ENCODE measurements around the gene TMOD4. TPM values are rescaled to one million over a fixed set of nuclear protein-coding genes. Genes with fewer than 3 reads are reported as not detected.
A peak's percentile ranks its signal among the peaks of the same experiment; 100 is the strongest.

Gene TMOD4
- total RNA-seq, 1 donor: 0.54 TPM

DNA sequence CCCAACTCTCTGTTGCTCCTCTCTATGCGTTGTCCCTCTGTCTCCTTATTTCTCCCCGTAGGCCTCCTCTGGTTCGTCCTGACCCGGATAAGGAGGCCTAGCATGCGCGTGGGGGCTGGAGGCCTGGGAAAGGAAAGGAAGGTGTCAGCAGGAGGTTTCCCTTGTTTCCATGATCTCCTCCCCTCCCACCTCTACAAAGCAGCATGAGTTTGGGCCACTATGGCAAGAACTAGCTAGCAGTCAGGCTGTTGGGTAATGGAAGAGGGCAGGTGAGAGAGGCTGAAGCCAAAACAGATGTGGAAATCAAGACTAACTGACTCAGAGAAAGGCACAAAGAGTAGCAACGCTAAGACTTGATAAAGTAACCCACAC is 28.7 kb downstream of the TMOD4 start:
- DNase-seq (ENCODE audit: low read depth): peak; percentile 28
- TF ChIP-seq, protein P1, sequence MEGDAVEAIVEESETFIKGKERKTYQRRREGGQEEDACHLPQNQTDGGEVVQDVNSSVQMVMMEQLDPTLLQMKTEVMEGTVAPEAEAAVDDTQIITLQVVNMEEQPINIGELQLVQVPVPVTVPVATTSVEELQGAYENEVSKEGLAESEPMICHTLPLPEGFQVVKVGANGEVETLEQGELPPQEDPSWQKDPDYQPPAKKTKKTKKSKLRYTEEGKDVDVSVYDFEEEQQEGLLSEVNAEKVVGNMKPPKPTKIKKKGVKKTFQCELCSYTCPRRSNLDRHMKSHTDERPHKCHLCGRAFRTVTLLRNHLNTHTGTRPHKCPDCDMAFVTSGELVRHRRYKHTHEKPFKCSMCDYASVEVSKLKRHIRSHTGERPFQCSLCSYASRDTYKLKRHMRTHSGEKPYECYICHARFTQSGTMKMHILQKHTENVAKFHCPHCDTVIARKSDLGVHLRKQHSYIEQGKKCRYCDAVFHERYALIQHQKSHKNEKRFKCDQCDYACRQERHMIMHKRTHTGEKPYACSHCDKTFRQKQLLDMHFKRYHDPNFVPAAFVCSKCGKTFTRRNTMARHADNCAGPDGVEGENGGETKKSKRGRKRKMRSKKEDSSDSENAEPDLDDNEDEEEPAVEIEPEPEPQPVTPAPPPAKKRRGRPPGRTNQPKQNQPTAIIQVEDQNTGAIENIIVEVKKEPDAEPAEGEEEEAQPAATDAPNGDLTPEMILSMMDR (IDR thresholded peaks at IDR 0.05; ENCODE audit: insufficient read depth, low read length): no peak
- peak overlapping the region; percentile 79 for H3K4me3 ChIP-seq (ENCODE audit: low read depth, low read length)

DNA sequence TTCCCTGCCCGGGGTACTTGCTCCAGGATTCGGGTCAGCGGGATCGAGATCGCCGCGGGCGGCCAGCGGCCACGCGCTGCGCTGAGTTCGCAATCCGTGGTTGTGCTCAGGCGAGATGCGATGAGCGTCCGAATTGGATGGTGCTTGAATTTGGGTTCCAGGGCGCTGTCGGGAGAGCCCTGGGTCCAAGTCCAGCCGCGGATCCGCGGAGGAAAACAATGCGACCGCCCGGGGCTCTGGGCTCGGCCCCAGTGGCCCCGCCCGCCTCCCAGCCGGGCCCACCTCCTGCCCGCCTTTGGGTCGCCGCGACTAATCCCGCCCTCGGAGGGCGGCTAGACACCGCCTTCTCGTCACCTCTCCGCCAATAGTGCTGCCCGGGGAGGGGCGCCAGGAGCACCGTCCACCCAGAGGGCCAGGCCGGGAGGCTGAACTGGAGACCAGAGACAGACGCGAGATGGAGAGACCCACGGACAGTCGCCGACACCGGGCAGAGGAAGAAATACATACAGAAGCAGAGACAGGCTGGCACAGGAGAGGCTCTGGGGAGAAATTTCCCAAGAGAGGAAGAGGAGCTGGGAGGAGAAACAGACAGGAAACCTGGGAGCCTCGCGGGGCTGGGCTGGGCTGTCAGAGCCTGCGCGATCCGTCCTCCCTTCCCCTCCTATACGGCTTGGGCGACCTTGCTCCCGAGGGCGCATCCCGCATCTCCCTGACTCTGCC is 29.2 kb downstream of the TMOD4 start, which contains the start of gene SEMA6C:
SEMA6C (minus strand) TSS at position 220 of the 720 bp plus-strand sequence. CDS start 4,010 bp downstream, outside the sequence.
- peak; percentile 88 for DNase-seq (ENCODE audit: low read depth)
- peak within 1 kb of the TSS; percentile 79 for H3K4me3 ChIP-seq (ENCODE audit: low read depth, low read length)
- TF ChIP-seq, protein P1 (IDR thresholded peaks at IDR 0.05; ENCODE audit: insufficient read depth, low read length): no peak

DNA sequence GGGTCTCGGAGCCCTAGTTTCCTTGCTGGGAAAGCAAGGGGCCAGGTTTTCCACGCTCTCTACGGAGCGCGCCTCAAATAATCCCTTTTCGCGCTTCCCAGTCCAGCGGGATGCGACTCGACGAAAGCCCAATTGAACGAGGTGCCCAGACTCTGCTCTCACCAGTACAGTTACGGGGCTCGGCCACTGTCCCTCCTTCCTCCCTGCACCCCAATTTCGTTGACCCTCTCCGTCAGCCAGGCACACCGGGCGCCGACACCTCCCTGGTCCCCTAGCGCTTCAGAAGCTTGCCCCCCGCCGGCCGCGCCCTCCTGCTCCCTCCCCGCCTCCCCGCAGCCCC is 29.7 kb downstream of the TMOD4 start:
- TF ChIP-seq, protein P1 (IDR thresholded peaks at IDR 0.05; ENCODE audit: insufficient read depth, low read length): no peak
- H3K4me3 ChIP-seq (ENCODE audit: low read depth, low read length): peak overlapping the region; percentile 79
- peak; percentile 7 for DNase-seq (ENCODE audit: low read depth)

DNA sequence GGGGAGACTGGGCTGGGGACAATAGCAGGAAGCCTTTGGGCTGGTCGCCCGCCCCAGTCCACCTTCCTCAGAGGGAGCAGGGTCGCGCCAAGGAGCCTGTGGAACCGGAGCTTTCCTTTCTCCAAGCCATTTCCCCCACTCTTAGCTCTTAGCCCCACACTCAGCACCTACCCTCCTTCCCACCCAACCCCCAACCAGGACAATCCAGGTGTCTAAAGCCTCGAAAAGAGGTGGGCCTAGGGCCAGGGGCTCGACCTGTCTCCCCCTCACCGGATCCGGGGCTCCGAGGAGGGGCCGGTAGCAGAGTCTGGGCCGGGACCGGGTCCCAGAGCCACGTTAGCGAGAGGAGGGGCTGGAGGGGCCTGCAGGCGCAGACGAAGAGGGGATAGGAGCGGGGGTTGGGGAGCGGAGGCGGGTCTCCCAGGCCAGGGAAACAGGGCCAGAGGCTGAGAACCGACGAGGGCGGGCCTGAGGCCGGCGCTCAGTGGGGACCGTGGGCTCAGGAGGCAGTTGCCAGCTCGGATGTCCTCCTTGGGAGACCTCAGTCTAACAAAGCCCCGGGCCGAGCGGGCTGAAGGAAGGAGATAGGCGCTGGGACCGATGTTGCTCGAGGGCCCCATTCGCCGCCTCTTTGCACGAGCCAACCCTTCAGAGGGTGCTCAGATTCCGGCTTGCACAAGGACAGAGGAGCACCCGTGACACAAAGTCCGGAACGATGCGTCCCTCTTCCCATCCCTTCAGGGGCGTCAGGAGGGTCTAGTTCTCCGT is 30.3 kb downstream of the TMOD4 start:
- TF ChIP-seq, protein P1 (IDR thresholded peaks at IDR 0.05; ENCODE audit: insufficient read depth, low read length): no peak
- peak overlapping the region; percentile 79 for H3K4me3 ChIP-seq (ENCODE audit: low read depth, low read length)
- no peak for DNase-seq (ENCODE audit: low read depth)

DNA sequence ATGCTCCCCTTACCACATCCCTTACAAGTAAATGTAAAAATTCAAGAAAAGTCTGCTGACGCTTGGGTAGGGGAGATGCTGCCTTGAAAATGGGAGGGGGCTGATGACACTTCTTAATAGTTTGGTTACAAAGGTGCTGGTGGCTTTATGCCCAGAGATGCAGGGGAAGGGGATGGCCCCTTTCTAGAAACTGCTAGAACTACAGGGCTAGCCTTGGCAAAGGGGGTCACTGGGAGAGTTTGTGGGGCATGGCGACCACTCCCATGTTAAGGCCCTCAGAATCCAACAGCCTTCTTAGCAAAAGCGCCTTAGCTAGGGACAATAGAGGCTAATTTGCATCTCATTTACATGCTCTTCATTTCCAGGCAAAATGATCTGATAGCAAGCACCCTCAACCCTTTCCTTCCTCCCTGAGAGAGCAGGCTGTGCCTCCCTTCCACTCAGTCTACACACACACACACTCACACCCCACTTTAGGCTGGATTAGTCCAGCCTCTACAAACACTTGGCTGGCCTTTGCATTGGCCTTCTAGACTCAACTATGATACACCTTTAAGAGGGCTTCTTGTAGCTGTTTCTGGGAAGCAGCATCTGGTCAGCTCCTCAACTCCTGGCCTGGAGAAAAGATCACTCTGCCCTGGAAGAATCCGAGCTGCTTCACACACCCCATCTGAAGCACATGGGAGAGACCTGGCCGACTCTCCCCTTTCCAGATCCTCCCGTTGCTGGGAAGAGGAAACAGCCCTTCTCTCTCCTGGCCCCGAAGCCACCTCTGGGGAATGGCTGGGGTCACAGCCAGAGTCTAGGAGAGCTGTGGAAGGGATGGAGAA is 31.1 kb downstream of the TMOD4 start:
- H3K4me3 ChIP-seq (ENCODE audit: low read depth, low read length): no peak overlapping the region
- DNase-seq (ENCODE audit: low read depth): peak; percentile 15
- TF ChIP-seq, protein P1 (IDR thresholded peaks at IDR 0.05; ENCODE audit: insufficient read depth, low read length): no peak

DNA sequence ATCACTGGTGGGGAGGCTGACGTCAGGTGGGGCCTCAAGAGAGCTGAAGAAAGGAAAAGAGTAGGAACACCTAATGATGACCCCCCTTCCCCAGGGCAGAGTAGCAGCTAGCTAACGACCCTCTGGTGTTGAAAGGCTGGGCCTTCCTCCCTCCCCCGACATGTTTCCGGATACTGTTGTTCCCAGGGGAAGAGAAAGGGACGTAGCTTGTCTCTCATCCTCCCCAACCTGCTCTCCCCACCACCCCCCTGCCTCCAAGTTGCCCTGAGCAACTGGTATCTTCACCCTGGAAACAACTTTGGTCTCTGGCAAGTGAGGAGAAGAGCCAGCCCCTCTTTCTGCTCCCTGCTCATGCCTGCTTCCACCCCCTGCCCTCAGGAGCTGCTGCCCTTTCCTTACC is 31.8 kb downstream of the TMOD4 start:
- H3K4me3 ChIP-seq (ENCODE audit: low read depth, low read length): no peak overlapping the region
- no peak for DNase-seq (ENCODE audit: low read depth)
- TF ChIP-seq, protein P1 (IDR thresholded peaks at IDR 0.05; ENCODE audit: insufficient read depth, low read length): no peak
